Erythroblast (primary cell): ENCODE measurements around the gene OR51Q1.

Source experiments
- GATA1 ChIP-seq: IDR thresholded peaks from 2 replicates; pipeline ENCODE4 v1.6.1; 2011; ENCODE audit warnings: low read depth, mild to moderate bottlenecking, control low read depth, low read length, moderate library complexity
- POLR2A ChIP-seq: IDR thresholded peaks from 2 replicates; pipeline ENCODE4 v1.6.1; 2011; ENCODE audit warnings: mild to moderate bottlenecking, low read length

GRCh38 chr11:5384335-5384734 lies 37.6 kb upstream of the OR51Q1 start:
- TF ChIP-seq POLR2A (no peak), GATA1 (no peak)
